Astrocyte (in vitro differentiated cells and primary cell): ENCODE measurements around the gene MOBP. TPM values are rescaled to one million over a fixed set of nuclear protein-coding genes. Genes with fewer than 3 reads are reported as not detected.

Source experiments
- DNase-seq: peaks from one replicate; pipeline ENCODE4 v3.0.0-alpha.2; 2010; ENCODE audit warnings: low read depth
- FAIRE-seq: peaks from 2 replicates; lab custom pipeline; 2011; peaks lifted over from hg19 to GRCh38; lab: Jason Lieb, UNC
- H2AFZ ChIP-seq: 2 replicates; pipeline ENCODE4 v1.6.0; 2012; ENCODE audit warnings: low read depth, low read length, inconsistent platforms
- H3K27ac ChIP-seq: 2 replicates; pipeline ENCODE4 v1.5.1; 2011; ENCODE audit warnings: low read depth, low read length, inconsistent platforms
- H3K27me3 ChIP-seq: 2 replicates; pipeline ENCODE4 v1.6.0; 2011; ENCODE audit warnings: low read length, inconsistent platforms; ENCODE audit not compliant: insufficient read depth
- H3K36me3 ChIP-seq: 2 replicates; pipeline ENCODE4 v1.5.1; 2011; ENCODE audit warnings: low read length, inconsistent platforms; ENCODE audit not compliant: insufficient read depth
- H3K4me1 ChIP-seq: 2 replicates; pipeline ENCODE4 v1.5.1; 2011; ENCODE audit warnings: low read length, inconsistent platforms; ENCODE audit not compliant: insufficient read depth
- H3K4me2 ChIP-seq: 2 replicates; pipeline ENCODE4 v1.6.0; 2012; ENCODE audit warnings: low read length, inconsistent platforms
- H3K4me3 ChIP-seq: 2 replicates; pipeline ENCODE4 v1.5.1; 2011; ENCODE audit warnings: low read depth, mild to moderate bottlenecking, low read length, inconsistent platforms; ENCODE audit not compliant: insufficient read depth
- H3K79me2 ChIP-seq: 2 replicates; pipeline ENCODE4 v1.6.0; 2012; ENCODE audit warnings: mild to moderate bottlenecking, low read length, inconsistent platforms; ENCODE audit not compliant: insufficient read depth
- H3K9ac ChIP-seq: 2 replicates; pipeline ENCODE4 v1.6.0; 2012; ENCODE audit warnings: mild to moderate bottlenecking, low read length, inconsistent platforms
- H3K9me3 ChIP-seq: 2 replicates; pipeline ENCODE4 v1.5.1; 2012; ENCODE audit warnings: low read depth, mild to moderate bottlenecking, low read length, inconsistent platforms; ENCODE audit not compliant: insufficient read depth
- H4K20me1 ChIP-seq: 2 replicates; pipeline ENCODE4 v1.6.0; 2012; ENCODE audit warnings: low read length, inconsistent platforms; ENCODE audit not compliant: insufficient read depth
- H3K27ac Mint-ChIP-seq: one replicate; pipeline ENCODE4 v1.8.0; 2021; ENCODE audit warnings: mild to moderate bottlenecking, mixed read lengths; ENCODE audit not compliant: unreplicated experiment
- H3K27me3 Mint-ChIP-seq: one replicate; pipeline ENCODE4 v1.8.0; 2021; ENCODE audit warnings: low read depth, mixed read lengths; ENCODE audit not compliant: unreplicated experiment
- H3K36me3 Mint-ChIP-seq: one replicate; pipeline ENCODE4 v1.8.0; 2021; ENCODE audit warnings: low read depth, mixed read lengths; ENCODE audit not compliant: unreplicated experiment
- H3K4me1 Mint-ChIP-seq: one replicate; pipeline ENCODE4 v1.8.0; 2021; ENCODE audit warnings: low read depth, mixed read lengths; ENCODE audit not compliant: unreplicated experiment
- H3K4me3 Mint-ChIP-seq: one replicate; pipeline ENCODE4 v1.8.0; 2021; ENCODE audit warnings: mild to moderate bottlenecking, moderate library complexity, mixed read lengths; ENCODE audit not compliant: unreplicated experiment
- H3K9me3 Mint-ChIP-seq: one replicate; pipeline ENCODE4 v1.8.0; 2021; ENCODE audit warnings: mild to moderate bottlenecking, mixed read lengths; ENCODE audit not compliant: unreplicated experiment
- EZH2 ChIP-seq: IDR thresholded peaks from 2 replicates; pipeline ENCODE4 v1.6.1; 2012; ENCODE audit warnings: mild to moderate bottlenecking, low read length, inconsistent platforms; ENCODE audit not compliant: insufficient read depth
- total RNA-seq: library from RNA; stranded (reverse); gene quantifications from 2 replicates; pipeline ENCODE4 v1.2.1, GENCODE V29; 2021
- TF ChIP-seq, protein P1 (sequence below): IDR thresholded peaks from 2 replicates; pipeline ENCODE4 v1.5.1; 2011; ENCODE audit warnings: low read depth, mild to moderate bottlenecking, inconsistent platforms, low read length, moderate library complexity; ENCODE audit not compliant: insufficient read depth

The MOBP gene
- total RNA-seq, 1 donor from 2014 or later, result 0.16 TPM

DNA sequence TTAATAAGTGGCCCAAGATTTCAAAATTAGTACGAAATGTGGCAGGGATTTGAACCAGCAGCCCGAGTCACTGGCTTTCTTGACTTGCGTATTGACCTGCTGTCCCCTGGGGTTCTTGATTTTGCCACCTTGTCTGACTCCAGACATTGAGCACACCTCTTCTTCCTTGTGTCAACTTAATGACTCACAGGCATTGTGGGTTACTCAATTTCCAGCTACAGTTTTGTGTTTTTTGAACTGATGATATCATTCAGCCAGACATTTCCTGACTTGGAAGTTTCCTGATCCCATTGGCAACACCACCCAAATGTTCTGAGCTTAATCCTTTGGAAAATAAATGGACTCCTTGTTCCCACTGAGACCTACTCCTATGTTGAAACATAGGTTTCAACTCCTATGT lies 64.2 kb downstream of the MOBP start:
- DNase-seq (peak; percentile 38), FAIRE-seq (peak; percentile 73)
- Histone ChIP-seq H3K9ac (no peak overlapping the region), H3K4me3 (no peak overlapping the region), H3K36me3 (no peaks in the 10 kb centered on the region), H3K9me3 (no peaks in the 10 kb centered on the region), H4K20me1 (no peaks in the 10 kb centered on the region), H2AFZ (no peak overlapping the region), H3K27ac (no peak overlapping the region), H3K79me2 (no peaks in the 10 kb centered on the region), H3K4me1 (peaks cover 12% of the 10 kb centered on the region), H3K4me2 (peak overlapping the region; percentile 15), H3K27me3 (no peaks in the 10 kb centered on the region)
- H3K27me3 Mint-ChIP-seq, result no peaks in the 10 kb centered on the region
- H3K9me3 Mint-ChIP-seq, result no peaks in the 10 kb centered on the region
- TF ChIP-seq, protein P1, sequence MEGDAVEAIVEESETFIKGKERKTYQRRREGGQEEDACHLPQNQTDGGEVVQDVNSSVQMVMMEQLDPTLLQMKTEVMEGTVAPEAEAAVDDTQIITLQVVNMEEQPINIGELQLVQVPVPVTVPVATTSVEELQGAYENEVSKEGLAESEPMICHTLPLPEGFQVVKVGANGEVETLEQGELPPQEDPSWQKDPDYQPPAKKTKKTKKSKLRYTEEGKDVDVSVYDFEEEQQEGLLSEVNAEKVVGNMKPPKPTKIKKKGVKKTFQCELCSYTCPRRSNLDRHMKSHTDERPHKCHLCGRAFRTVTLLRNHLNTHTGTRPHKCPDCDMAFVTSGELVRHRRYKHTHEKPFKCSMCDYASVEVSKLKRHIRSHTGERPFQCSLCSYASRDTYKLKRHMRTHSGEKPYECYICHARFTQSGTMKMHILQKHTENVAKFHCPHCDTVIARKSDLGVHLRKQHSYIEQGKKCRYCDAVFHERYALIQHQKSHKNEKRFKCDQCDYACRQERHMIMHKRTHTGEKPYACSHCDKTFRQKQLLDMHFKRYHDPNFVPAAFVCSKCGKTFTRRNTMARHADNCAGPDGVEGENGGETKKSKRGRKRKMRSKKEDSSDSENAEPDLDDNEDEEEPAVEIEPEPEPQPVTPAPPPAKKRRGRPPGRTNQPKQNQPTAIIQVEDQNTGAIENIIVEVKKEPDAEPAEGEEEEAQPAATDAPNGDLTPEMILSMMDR, result no peak
- TF ChIP-seq EZH2, result no peak
- no peak overlapping the region for H3K4me3 Mint-ChIP-seq
- H3K4me1 Mint-ChIP-seq, result peaks cover 14% of the 10 kb centered on the region
- H3K27ac Mint-ChIP-seq, result peak overlapping the region; percentile 87
- H3K36me3 Mint-ChIP-seq, result no peaks in the 10 kb centered on the region

DNA sequence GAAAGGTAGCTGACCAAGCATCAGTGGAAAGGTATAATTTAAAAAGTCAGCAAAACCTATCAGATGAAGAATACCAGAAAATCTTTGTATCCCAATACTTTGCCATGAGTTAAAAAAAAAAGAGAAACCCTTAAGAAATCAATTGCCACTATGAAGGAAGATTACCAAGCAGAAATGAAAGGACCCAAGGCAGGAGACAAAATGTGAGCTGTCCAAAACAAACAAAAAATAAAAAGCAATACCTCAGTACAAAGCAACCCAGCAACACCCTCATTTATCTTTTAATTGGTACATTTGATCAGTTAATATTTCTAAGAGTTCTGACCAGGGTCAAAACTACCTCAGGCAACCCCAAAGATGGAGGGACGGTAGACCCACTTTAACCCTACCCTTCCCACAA lies 65.3 kb downstream of the MOBP start:
- no peak overlapping the region for H3K4me3 Mint-ChIP-seq
- H3K27me3 Mint-ChIP-seq, result no peaks in the 10 kb centered on the region
- H3K9me3 ChIP-seq, result no peaks in the 10 kb centered on the region
- H3K9ac ChIP-seq, result no peak overlapping the region
- H3K36me3 ChIP-seq, result no peaks in the 10 kb centered on the region
- no peak for FAIRE-seq
- no peak overlapping the region for H3K4me3 ChIP-seq
- H3K9me3 Mint-ChIP-seq, result no peaks in the 10 kb centered on the region
- no peak overlapping the region for H3K27ac ChIP-seq
- DNase-seq, result no peak
- H3K27ac Mint-ChIP-seq, result no peak overlapping the region
- H3K36me3 Mint-ChIP-seq, result no peaks in the 10 kb centered on the region
- H3K4me2 ChIP-seq, result no peak overlapping the region
- H4K20me1 ChIP-seq, result no peaks in the 10 kb centered on the region
- no peaks in the 10 kb centered on the region for H3K79me2 ChIP-seq
- H3K4me1 ChIP-seq, result peaks cover 12% of the 10 kb centered on the region
- H3K4me1 Mint-ChIP-seq, result peaks cover 14% of the 10 kb centered on the region
- no peak overlapping the region for H2AFZ ChIP-seq
- no peaks in the 10 kb centered on the region for H3K27me3 ChIP-seq
- TF ChIP-seq EZH2, result no peak
- TF ChIP-seq, protein P1, result no peak

DNA sequence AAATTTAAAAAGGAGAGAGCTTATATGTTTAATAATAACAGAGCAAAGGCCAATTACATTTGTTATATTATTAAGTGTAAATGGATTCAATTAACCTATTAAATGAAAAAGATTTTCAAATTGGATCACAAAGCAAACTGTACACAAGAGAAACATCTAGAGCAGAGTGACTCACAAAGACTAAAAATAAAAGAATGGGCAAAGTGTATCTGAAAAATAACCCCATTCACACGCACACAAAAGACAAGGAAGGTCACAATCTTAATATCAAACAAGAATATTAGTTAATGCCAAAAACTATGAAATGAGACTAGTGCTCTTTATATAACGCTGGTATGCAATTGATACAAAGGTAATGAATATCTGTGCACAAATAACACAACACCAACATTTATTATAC lies 65.7 kb downstream of the MOBP start:
- Mint-ChIP-seq H3K27me3 (no peaks in the 10 kb centered on the region), H3K27ac (no peak overlapping the region), H3K4me3 (no peak overlapping the region), H3K4me1 (peaks cover 14% of the 10 kb centered on the region), H3K9me3 (no peaks in the 10 kb centered on the region), H3K36me3 (no peaks in the 10 kb centered on the region)
- H3K79me2 ChIP-seq, result no peaks in the 10 kb centered on the region
- TF ChIP-seq, protein P1, result no peak
- no peak for TF ChIP-seq EZH2
- no peak overlapping the region for H3K4me3 ChIP-seq
- no peak overlapping the region for H3K4me2 ChIP-seq
- FAIRE-seq (no peak), DNase-seq (no peak)
- no peaks in the 10 kb centered on the region for H4K20me1 ChIP-seq
- H2AFZ ChIP-seq, result no peak overlapping the region
- no peaks in the 10 kb centered on the region for H3K27me3 ChIP-seq
- H3K36me3 ChIP-seq, result no peaks in the 10 kb centered on the region
- H3K9ac ChIP-seq, result no peak overlapping the region
- H3K27ac ChIP-seq, result no peak overlapping the region
- H3K9me3 ChIP-seq, result no peaks in the 10 kb centered on the region
- H3K4me1 ChIP-seq, result peaks cover 12% of the 10 kb centered on the region
